OCI-LY3 (cell line): ENCODE measurements around the gene ACTG2.
"Not testable (repeated sequence)": the region's sequence is repeated elsewhere in the genome, so short reads cannot be mapped to it uniquely, and the experiment has no call there.

Source experiments
- H2AFZ ChIP-seq: fragments of 200-600, 300-600 bp; shearing (Covaris generic); 2 replicates; pipeline ENCODE4 v1.6.0; 2014; ENCODE audit warnings: antibody characterized with exemption, low read depth, low read length
- H3K27ac ChIP-seq: fragments of 200-600, 300-600 bp; sonication (generic); 2 replicates; pipeline ENCODE4 v1.5.1; 2014; ENCODE audit warnings: mild to moderate bottlenecking, low read length, moderate library complexity, mixed read lengths
- H3K27me3 ChIP-seq: fragments of 200-600, 300-600 bp; sonication (generic); 2 replicates; pipeline ENCODE4 v1.6.1; 2014; ENCODE audit warnings: low read depth, low read length, mixed read lengths
- H3K36me3 ChIP-seq: fragments of 200-600, 300-600 bp; sonication (generic); replicated peaks from 2 replicates; pipeline ENCODE3; 2014; ENCODE audit warnings: low read depth, low read length, mixed read lengths
- H3K4me1 ChIP-seq: fragments of 300-600, 200-600 bp; sonication (generic); 2 replicates; pipeline ENCODE4 v1.6.1; 2014; ENCODE audit warnings: low read length, mixed read lengths
- H3K4me2 ChIP-seq: fragments of 200-600, 300-600 bp; sonication (generic); 2 replicates; pipeline ENCODE4 v1.6.1; 2014; ENCODE audit warnings: low read length, mixed read lengths
- H3K4me3 ChIP-seq: fragments of 300-600, 200-600 bp; sonication (generic); 2 replicates; pipeline ENCODE4 v1.5.1; 2014; ENCODE audit warnings: antibody characterized with exemption, mild to moderate bottlenecking, low read length, moderate library complexity
- H3K79me2 ChIP-seq: fragments of 300-600, 200-600 bp; shearing (Covaris generic); 2 replicates; pipeline ENCODE4 v1.6.1; 2014; ENCODE audit warnings: mild to moderate bottlenecking, low read length, mixed read lengths
- H3K9ac ChIP-seq: fragments of 300-600, 200-600 bp; shearing (Covaris generic); 2 replicates; pipeline ENCODE4 v1.6.0; 2014; ENCODE audit warnings: mild to moderate bottlenecking, low read length, moderate library complexity
- H3K9me3 ChIP-seq: fragments of 200-600, 300-600 bp; shearing (Covaris generic); 2 replicates; pipeline ENCODE4 v1.6.1; 2014; ENCODE audit warnings: low read length, mixed read lengths; ENCODE audit not compliant: insufficient read depth
- H4K20me1 ChIP-seq: fragments of 200-600, 300-600 bp; sonication (generic); 2 replicates; pipeline ENCODE4 v1.6.1; 2016; ENCODE audit warnings: low read length, mixed read lengths; ENCODE audit not compliant: insufficient read depth
- EZH2phosphoT487 ChIP-seq: fragments of 200-600 bp; shearing (Covaris generic); IDR thresholded peaks from 2 replicates; pipeline ENCODE4 v1.6.1; 2018; ENCODE audit warnings: antibody characterized with exemption, mixed run types, low read depth
- TF ChIP-seq, protein P1 (sequence below): fragments of 200-600, 300-600 bp; sonication (generic); IDR thresholded peaks from 2 replicates; pipeline ENCODE4 v1.5.1; 2014; ENCODE audit warnings: antibody characterized with exemption, low read length, low read depth

The ACTG2 gene

DNA sequence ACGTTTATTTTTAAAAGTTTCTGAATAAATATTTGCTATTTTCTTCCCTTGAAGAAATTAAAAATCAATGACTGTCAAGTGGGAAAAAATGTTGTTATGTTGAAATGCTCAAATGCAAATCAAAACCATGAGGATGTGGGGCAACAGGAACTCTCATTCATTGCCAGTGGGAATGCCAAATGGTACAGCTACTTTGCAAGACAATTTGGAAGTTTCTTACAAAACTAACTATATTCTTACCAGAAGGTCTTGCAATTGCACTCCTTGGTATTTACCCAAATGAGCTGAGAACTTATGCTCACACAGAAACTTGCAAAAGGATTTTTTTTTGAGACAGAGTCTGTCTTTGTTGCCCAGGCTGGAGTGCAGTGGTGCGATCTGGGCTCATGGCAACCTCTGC is 7.4 kb upstream of the ACTG2 start:
- Histone ChIP-seq H3K9ac (no peak overlapping the region), H3K9me3 (no peaks in the 10 kb centered on the region), H3K27ac (no peak overlapping the region), H3K4me2 (no peak overlapping the region), H3K4me3 (no peak overlapping the region), H3K27me3 (no peaks in the 10 kb centered on the region), H3K4me1 (no peaks in the 10 kb centered on the region), H2AFZ (no peak overlapping the region), H3K79me2 (no peaks in the 10 kb centered on the region), H4K20me1 (no peaks in the 10 kb centered on the region), H3K36me3 (no peaks in the 10 kb centered on the region)
- TF ChIP-seq, protein P1, sequence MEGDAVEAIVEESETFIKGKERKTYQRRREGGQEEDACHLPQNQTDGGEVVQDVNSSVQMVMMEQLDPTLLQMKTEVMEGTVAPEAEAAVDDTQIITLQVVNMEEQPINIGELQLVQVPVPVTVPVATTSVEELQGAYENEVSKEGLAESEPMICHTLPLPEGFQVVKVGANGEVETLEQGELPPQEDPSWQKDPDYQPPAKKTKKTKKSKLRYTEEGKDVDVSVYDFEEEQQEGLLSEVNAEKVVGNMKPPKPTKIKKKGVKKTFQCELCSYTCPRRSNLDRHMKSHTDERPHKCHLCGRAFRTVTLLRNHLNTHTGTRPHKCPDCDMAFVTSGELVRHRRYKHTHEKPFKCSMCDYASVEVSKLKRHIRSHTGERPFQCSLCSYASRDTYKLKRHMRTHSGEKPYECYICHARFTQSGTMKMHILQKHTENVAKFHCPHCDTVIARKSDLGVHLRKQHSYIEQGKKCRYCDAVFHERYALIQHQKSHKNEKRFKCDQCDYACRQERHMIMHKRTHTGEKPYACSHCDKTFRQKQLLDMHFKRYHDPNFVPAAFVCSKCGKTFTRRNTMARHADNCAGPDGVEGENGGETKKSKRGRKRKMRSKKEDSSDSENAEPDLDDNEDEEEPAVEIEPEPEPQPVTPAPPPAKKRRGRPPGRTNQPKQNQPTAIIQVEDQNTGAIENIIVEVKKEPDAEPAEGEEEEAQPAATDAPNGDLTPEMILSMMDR = no peak
- TF ChIP-seq EZH2phosphoT487 = no peak

DNA sequence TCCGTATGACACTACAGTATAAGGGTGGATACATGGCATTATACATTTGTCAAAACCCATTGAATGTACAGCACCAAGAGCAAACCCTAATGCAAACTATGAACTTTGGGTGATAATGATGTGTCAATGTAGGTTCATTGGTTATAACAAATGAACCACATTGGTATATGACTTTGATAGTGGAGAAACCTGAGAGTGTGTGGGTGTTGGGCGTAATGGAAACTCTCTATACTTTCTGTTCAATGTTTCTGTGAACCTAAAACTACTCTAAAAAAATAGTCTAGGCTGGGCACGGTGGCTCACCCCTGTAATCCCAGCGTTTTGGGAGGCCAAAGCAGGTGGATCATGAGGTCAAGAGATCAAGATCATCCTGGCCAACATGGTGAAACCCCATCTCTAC is 6.5 kb upstream of the ACTG2 start:
- H3K4me2 ChIP-seq = no peak overlapping the region
- no peak overlapping the region for H2AFZ ChIP-seq
- H3K79me2 ChIP-seq = no peaks in the 10 kb centered on the region
- no peaks in the 10 kb centered on the region for H4K20me1 ChIP-seq
- no peaks in the 10 kb centered on the region; the same call in 1 of the 2 replicates for H3K4me1 ChIP-seq
- H3K9me3 ChIP-seq = no peaks in the 10 kb centered on the region
- TF ChIP-seq, protein P1 = no peak
- TF ChIP-seq EZH2phosphoT487 = no peak
- no peaks in the 10 kb centered on the region for H3K27me3 ChIP-seq
- no peak overlapping the region for H3K4me3 ChIP-seq
- H3K36me3 ChIP-seq = no peaks in the 10 kb centered on the region
- H3K27ac ChIP-seq = no peak overlapping the region
- no peak overlapping the region for H3K9ac ChIP-seq

GRCh38 chr2:73887596-73888353 is 5.0 kb upstream of the ACTG2 start:
- not testable (repeated sequence) for H4K20me1 ChIP-seq, H3K4me3 ChIP-seq, H2AFZ ChIP-seq, H3K4me2 ChIP-seq, H3K36me3 ChIP-seq, H3K27me3 ChIP-seq, H3K9ac ChIP-seq, H3K79me2 ChIP-seq, H3K9me3 ChIP-seq, H3K27ac ChIP-seq
- H3K4me1 ChIP-seq = peaks cover 14% of the 10 kb centered on the region

GRCh38 chr2:73888388-73888787 is 4.4 kb upstream of the ACTG2 start:
- H3K79me2 ChIP-seq = peaks cover 4% of the 10 kb centered on the region
- H3K27ac ChIP-seq = no peak overlapping the region
- H3K9ac ChIP-seq = no peak overlapping the region
- no peak overlapping the region for H2AFZ ChIP-seq
- H4K20me1 ChIP-seq = no peaks in the 10 kb centered on the region
- TF ChIP-seq EZH2phosphoT487 = no peak
- TF ChIP-seq, protein P1 = no peak
- H3K27me3 ChIP-seq = no peaks in the 10 kb centered on the region
- H3K9me3 ChIP-seq = no peaks in the 10 kb centered on the region
- no peak overlapping the region for H3K4me3 ChIP-seq
- no peak overlapping the region for H3K4me2 ChIP-seq
- no peaks in the 10 kb centered on the region for H3K36me3 ChIP-seq
- H3K4me1 ChIP-seq = peaks cover 20% of the 10 kb centered on the region
